Karpas-422 (cell line): ENCODE results near the gene CHRNA1. TPM values are rescaled to one million over a fixed set of nuclear protein-coding genes. Genes with fewer than 3 reads are reported as not detected.

Experiments used
- DNase-seq: peaks from one replicate; pipeline ENCODE4 v3.0.0-alpha.2; 2015
- H2AFZ ChIP-seq: fragments of 200-600 bp; sonication (generic); 2 replicates; pipeline ENCODE4 v1.6.1; 2014; ENCODE audit warnings: antibody characterized with exemption, low read length, mixed read lengths
- H3K27ac ChIP-seq: fragments of 200-600 bp; sonication (generic); 2 replicates; pipeline ENCODE4 v1.5.1; 2014; ENCODE audit warnings: mild to moderate bottlenecking, low read length, moderate library complexity
- H3K27me3 ChIP-seq: fragments of 200-600 bp; sonication (generic); 2 replicates; pipeline ENCODE4 v1.6.1; 2014; ENCODE audit warnings: low read length, mixed read lengths
- H3K36me3 ChIP-seq: fragments of 200-600 bp; sonication (generic); 2 replicates; pipeline ENCODE4 v1.6.1; 2014; ENCODE audit warnings: low read length, mixed read lengths; ENCODE audit not compliant: insufficient read depth
- H3K4me1 ChIP-seq: fragments of 200-600 bp; sonication (generic); 2 replicates; pipeline ENCODE4 v1.6.1; 2014; ENCODE audit warnings: mild to moderate bottlenecking, low read length, mixed read lengths
- H3K4me2 ChIP-seq: fragments of 200-600 bp; sonication (generic); 2 replicates; pipeline ENCODE4 v1.6.1; 2014; ENCODE audit warnings: low read length, low read depth, mild to moderate bottlenecking; ENCODE audit not compliant: poor library complexity, severe bottlenecking
- H3K4me3 ChIP-seq: fragments of 200-600 bp; sonication (generic); 2 replicates; pipeline ENCODE4 v1.5.1; 2014; ENCODE audit warnings: mild to moderate bottlenecking, antibody characterized with exemption, low read length, mixed read lengths
- H3K79me2 ChIP-seq: fragments of 200-600 bp; sonication (generic); 2 replicates; pipeline ENCODE4 v1.6.1; 2014; ENCODE audit warnings: mild to moderate bottlenecking, low read length, mixed read lengths
- H3K9ac ChIP-seq: fragments of 200-600 bp; sonication (generic); 2 replicates; pipeline ENCODE4 v1.6.0; 2014; ENCODE audit warnings: low read length
- H3K9me2 ChIP-seq: fragments of 200-600 bp; sonication (generic), shearing (Covaris generic); replicated peaks from 2 replicates; pipeline ENCODE4 v1.6.0; 2014; ENCODE audit warnings: mild to moderate bottlenecking, low read length, moderate library complexity; ENCODE audit not compliant: insufficient read depth
- H3K9me3 ChIP-seq: fragments of 300-700, 200-600 bp; sonication (generic); 2 replicates; pipeline ENCODE4 v1.6.1; 2014; ENCODE audit warnings: low read length, mixed read lengths
- H4K20me1 ChIP-seq: fragments of 200-600 bp; sonication (generic); 2 replicates; pipeline ENCODE4 v1.6.1; 2014; ENCODE audit warnings: mild to moderate bottlenecking, antibody characterized with exemption, low read length, low read depth; ENCODE audit not compliant: insufficient read depth
- total RNA-seq: library from RNA; depleted of rRNA; stranded (reverse); fragments of >200 nt; shearing (Covaris generic); gene quantifications from 2 replicates; pipeline ENCODE4 v1.2.3, GENCODE V29; 2014; ENCODE audit warnings: low replicate concordance; rRNA removed

CHRNA1 gene
- total RNA-seq, result not detected in 2 replicates

- H3K4me2 ChIP-seq, result no peak within 1 kb of the TSS
- no peaks in the 10 kb centered on the region for H3K27me3 ChIP-seq
- H3K9ac ChIP-seq, result no peak within 1 kb of the TSS
- no peaks in the 10 kb centered on the region for H3K4me1 ChIP-seq
- H3K4me3 ChIP-seq, result no peak within 1 kb of the TSS
- H4K20me1 ChIP-seq, result no peaks in the 10 kb centered on the region
- no peaks in the 10 kb centered on the region for H3K9me3 ChIP-seq
- H3K9me2 ChIP-seq, result no peaks in the 10 kb centered on the region
- no peak within 1 kb of the TSS for H2AFZ ChIP-seq
- H3K27ac ChIP-seq, result no peak within 1 kb of the TSS
- H3K36me3 ChIP-seq, result no peaks in the 10 kb centered on the region
- DNase-seq, result no peak
- no peaks in the 10 kb centered on the region for H3K79me2 ChIP-seq
Measured at GRCh38 chr2:174764280-174765255, at the start of gene CHRNA1. CHRNA1 (minus strand) TSS chr2:174764472; CDS start chr2:174764394, 78 bp downstream.

- Histone ChIP-seq H3K4me1 (no peaks in the 10 kb centered on the region), H3K36me3 (no peaks in the 10 kb centered on the region), H3K4me3 (no peak overlapping the region), H2AFZ (no peak overlapping the region), H3K4me2 (no peak overlapping the region), H3K9me2 (no peaks in the 10 kb centered on the region), H4K20me1 (no peaks in the 10 kb centered on the region), H3K9me3 (no peaks in the 10 kb centered on the region), H3K27me3 (no peaks in the 10 kb centered on the region), H3K79me2 (no peaks in the 10 kb centered on the region), H3K9ac (no peak overlapping the region), H3K27ac (no peak overlapping the region)
- DNase-seq, result no peak
Measured at GRCh38 chr2:174812037-174812436, 47.8 kb upstream of the CHRNA1 start.

- no peak overlapping the region for H3K9ac ChIP-seq
- H3K4me1 ChIP-seq, result no peaks in the 10 kb centered on the region
- no peaks in the 10 kb centered on the region for H4K20me1 ChIP-seq
- DNase-seq, result no peak
- no peaks in the 10 kb centered on the region for H3K27me3 ChIP-seq
- no peak overlapping the region for H3K27ac ChIP-seq
- H3K79me2 ChIP-seq, result no peaks in the 10 kb centered on the region
- no peaks in the 10 kb centered on the region for H3K9me2 ChIP-seq
- no peaks in the 10 kb centered on the region for H3K9me3 ChIP-seq
- no peak overlapping the region for H3K4me3 ChIP-seq
- H3K36me3 ChIP-seq, result no peaks in the 10 kb centered on the region
- H3K4me2 ChIP-seq, result no peak overlapping the region
- H2AFZ ChIP-seq, result no peak overlapping the region
Measured at GRCh38 chr2:174807931-174808330, 43.7 kb upstream of the CHRNA1 start.

- Histone ChIP-seq H3K36me3 (no peaks in the 10 kb centered on the region), H3K4me2 (no peak overlapping the region), H3K79me2 (no peaks in the 10 kb centered on the region), H3K27ac (no peak overlapping the region), H3K4me3 (no peak overlapping the region), H3K9ac (no peak overlapping the region), H3K9me3 (no peaks in the 10 kb centered on the region), H3K9me2 (no peaks in the 10 kb centered on the region), H3K27me3 (no peaks in the 10 kb centered on the region), H3K4me1 (no peaks in the 10 kb centered on the region), H4K20me1 (no peaks in the 10 kb centered on the region), H2AFZ (no peak overlapping the region)
- DNase-seq, result no peak
Measured at GRCh38 chr2:174805803-174806202, 41.5 kb upstream of the CHRNA1 start.

GRCh38 chr2:174802459-174802858 lies 38.2 kb upstream of the CHRNA1 start:
- Histone ChIP-seq H3K9me2 (no peaks in the 10 kb centered on the region), H3K9ac (no peak overlapping the region), H3K27me3 (no peaks in the 10 kb centered on the region), H3K4me1 (no peaks in the 10 kb centered on the region), H2AFZ (no peak overlapping the region), H3K4me2 (no peak overlapping the region), H3K9me3 (no peaks in the 10 kb centered on the region), H3K79me2 (no peaks in the 10 kb centered on the region), H4K20me1 (no peaks in the 10 kb centered on the region), H3K4me3 (no peak overlapping the region), H3K36me3 (no peaks in the 10 kb centered on the region), H3K27ac (no peak overlapping the region)
- no peak for DNase-seq

GRCh38 chr2:174800436-174801205 lies 36.3 kb upstream of the CHRNA1 start:
- H4K20me1 ChIP-seq, result no peaks in the 10 kb centered on the region
- no peaks in the 10 kb centered on the region for H3K9me2 ChIP-seq
- DNase-seq, result peak; percentile 16
- no peak overlapping the region for H3K27ac ChIP-seq
- no peaks in the 10 kb centered on the region for H3K79me2 ChIP-seq
- no peaks in the 10 kb centered on the region for H3K36me3 ChIP-seq
- no peak overlapping the region for H3K9ac ChIP-seq
- H3K9me3 ChIP-seq, result no peaks in the 10 kb centered on the region
- H3K4me2 ChIP-seq, result no peak overlapping the region
- no peaks in the 10 kb centered on the region for H3K4me1 ChIP-seq
- H2AFZ ChIP-seq, result no peak overlapping the region
- no peaks in the 10 kb centered on the region for H3K27me3 ChIP-seq
- H3K4me3 ChIP-seq, result no peak overlapping the region

- H3K79me2 ChIP-seq, result no peaks in the 10 kb centered on the region
- no peak overlapping the region for H2AFZ ChIP-seq
- H3K36me3 ChIP-seq, result no peaks in the 10 kb centered on the region
- H3K27me3 ChIP-seq, result no peaks in the 10 kb centered on the region
- H3K9ac ChIP-seq, result no peak overlapping the region
- no peak overlapping the region for H3K27ac ChIP-seq
- H4K20me1 ChIP-seq, result no peaks in the 10 kb centered on the region
- no peak overlapping the region for H3K4me2 ChIP-seq
- H3K9me2 ChIP-seq, result no peaks in the 10 kb centered on the region
- no peaks in the 10 kb centered on the region for H3K9me3 ChIP-seq
- peak; percentile 35 for DNase-seq
- no peaks in the 10 kb centered on the region for H3K4me1 ChIP-seq
- no peak overlapping the region for H3K4me3 ChIP-seq
Measured at GRCh38 chr2:174798801-174799200, 34.5 kb upstream of the CHRNA1 start.

- no peak overlapping the region for H3K27ac ChIP-seq
- H3K9me2 ChIP-seq, result no peaks in the 10 kb centered on the region
- H3K27me3 ChIP-seq, result no peaks in the 10 kb centered on the region
- H3K4me3 ChIP-seq, result no peak overlapping the region
- H3K9me3 ChIP-seq, result no peaks in the 10 kb centered on the region
- no peak overlapping the region for H2AFZ ChIP-seq
- no peak overlapping the region for H3K9ac ChIP-seq
- H3K79me2 ChIP-seq, result no peaks in the 10 kb centered on the region
- H4K20me1 ChIP-seq, result no peaks in the 10 kb centered on the region
- H3K4me2 ChIP-seq, result no peak overlapping the region
- no peak for DNase-seq
- no peaks in the 10 kb centered on the region for H3K36me3 ChIP-seq
- H3K4me1 ChIP-seq, result no peaks in the 10 kb centered on the region
Measured at GRCh38 chr2:174797781-174798276, 33.6 kb upstream of the CHRNA1 start.
